ENCODE results near the gene PKMYT1.

The PKMYT1 gene

GRCh38 chr16:2980227-2981176 lies at the start of gene PKMYT1:
PKMYT1 (minus strand) TSS chr16:2980446; CDS start chr16:2979657, 789 bp downstream.
- DNase-seq (ENCODE audit: low read depth) = peak; percentile 92

- DNase-seq (ENCODE audit: low read depth) = no peak
These were observed 49.4 kb upstream of the PKMYT1 start for GRCh38 chr16:3029491-3030221.

GRCh38 chr16:3028716-3029319 lies 48.6 kb upstream of the PKMYT1 start:
- no peak for DNase-seq (ENCODE audit: low read depth)

- peak; percentile 77 for DNase-seq (ENCODE audit: low read depth)
These were observed 47.9 kb upstream of the PKMYT1 start for GRCh38 chr16:3027983-3028715.

- no peak for DNase-seq (ENCODE audit: low read depth)
These were observed 47.2 kb upstream of the PKMYT1 start for GRCh38 chr16:3027489-3027795.

- no peak for DNase-seq (ENCODE audit: low read depth)
These were observed 46.6 kb upstream of the PKMYT1 start for GRCh38 chr16:3026609-3027488.

- DNase-seq (ENCODE audit: low read depth) = no peak
These were observed 45.7 kb upstream of the PKMYT1 start for GRCh38 chr16:3026003-3026378.

- no peak for DNase-seq (ENCODE audit: low read depth)
These were observed 45.1 kb upstream of the PKMYT1 start for GRCh38 chr16:3025032-3026002.

GRCh38 chr16:3023669-3024478 lies 43.6 kb upstream of the PKMYT1 start, which contains the start of the genes HCFC1R1 and THOC6:
HCFC1R1 (minus strand) TSS chr16:3023942; CDS start chr16:3023941, 1 bp downstream.
THOC6 (plus strand) TSS chr16:3024035; CDS start chr16:3024327, 292 bp downstream.
- peak; percentile 88 for DNase-seq (ENCODE audit: low read depth)

- DNase-seq (ENCODE audit: low read depth) = no peak
These were observed 43.1 kb upstream of the PKMYT1 start for GRCh38 chr16:3023415-3023668.

- DNase-seq (ENCODE audit: low read depth) = no peak
These were observed 42.6 kb upstream of the PKMYT1 start for GRCh38 chr16:3022684-3023414.

GRCh38 chr16:3022208-3022683 lies 42.0 kb upstream of the PKMYT1 start:
- DNase-seq (ENCODE audit: low read depth) = peak; percentile 84

GRCh38 chr16:3021449-3022207 lies 41.4 kb upstream of the PKMYT1 start:
- DNase-seq (ENCODE audit: low read depth) = peak; percentile 76

- DNase-seq (ENCODE audit: low read depth) = peak; percentile 67
These were observed 40.6 kb upstream of the PKMYT1 start for GRCh38 chr16:3020604-3021448.

- DNase-seq (ENCODE audit: low read depth) = peak; percentile 61
These were observed 40.0 kb upstream of the PKMYT1 start, which contains the start of gene TNFRSF12A for GRCh38 chr16:3020247-3020603. TNFRSF12A (plus strand) TSS chr16:3020368; CDS start chr16:3020398, 30 bp downstream.

GRCh38 chr16:3019594-3020246 lies 39.5 kb upstream of the PKMYT1 start:
- DNase-seq (ENCODE audit: low read depth) = no peak
